ENCODE data around the gene LTBR.

The LTBR gene

DNA sequence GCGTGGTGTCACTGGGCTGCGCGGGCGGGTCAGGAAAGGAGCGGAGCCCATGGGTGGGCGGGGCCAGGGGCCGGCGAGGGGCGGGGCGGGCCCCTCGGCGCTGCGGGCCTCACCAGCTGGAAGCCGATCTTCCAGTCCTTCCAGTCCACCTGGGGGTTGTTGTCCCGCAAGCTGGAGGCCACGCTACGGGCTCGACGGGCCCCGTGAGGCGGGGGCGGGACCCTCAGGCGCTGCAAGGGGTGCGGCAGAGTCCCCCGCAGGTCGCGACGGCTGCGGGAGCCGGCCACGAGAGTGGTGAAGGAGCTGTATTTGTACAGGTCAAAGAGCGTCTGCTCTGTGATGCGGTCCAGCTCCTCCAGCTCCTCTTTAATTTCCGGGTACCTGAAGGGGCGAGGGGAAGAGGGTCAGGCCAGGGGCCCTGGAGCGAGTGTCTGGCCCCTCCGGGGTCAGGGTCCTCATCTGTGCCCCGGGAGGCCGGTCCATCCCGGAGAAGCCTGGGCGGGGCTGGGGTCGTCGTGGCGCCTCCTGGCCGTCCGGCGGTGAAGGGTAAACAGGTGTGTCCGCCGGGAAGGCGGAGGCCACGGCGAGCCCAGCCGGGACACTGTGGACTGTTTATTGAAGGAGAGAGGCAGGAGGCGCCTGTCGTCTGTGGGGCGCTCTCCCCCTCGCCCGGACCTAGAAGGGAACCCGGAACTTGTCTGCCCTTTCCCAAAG, 20.5 kb upstream of the LTBR start:
- peak; percentile 84 for DNase-seq
- in situ Hi-C loops (cut with HindIII; ENCODE audit: low pct_ligation_motif_present, low pct_unique_long_range_greater_than_20kb, low sequenced_read_pairs): no loop called here

- in situ Hi-C loops (cut with HindIII; ENCODE audit: low pct_ligation_motif_present, low pct_unique_long_range_greater_than_20kb, low sequenced_read_pairs): no loop called here
- DNase-seq: no peak
These were observed 20.0 kb upstream of the LTBR start for GRCh38 chr12:6364044-6364374.

DNA sequence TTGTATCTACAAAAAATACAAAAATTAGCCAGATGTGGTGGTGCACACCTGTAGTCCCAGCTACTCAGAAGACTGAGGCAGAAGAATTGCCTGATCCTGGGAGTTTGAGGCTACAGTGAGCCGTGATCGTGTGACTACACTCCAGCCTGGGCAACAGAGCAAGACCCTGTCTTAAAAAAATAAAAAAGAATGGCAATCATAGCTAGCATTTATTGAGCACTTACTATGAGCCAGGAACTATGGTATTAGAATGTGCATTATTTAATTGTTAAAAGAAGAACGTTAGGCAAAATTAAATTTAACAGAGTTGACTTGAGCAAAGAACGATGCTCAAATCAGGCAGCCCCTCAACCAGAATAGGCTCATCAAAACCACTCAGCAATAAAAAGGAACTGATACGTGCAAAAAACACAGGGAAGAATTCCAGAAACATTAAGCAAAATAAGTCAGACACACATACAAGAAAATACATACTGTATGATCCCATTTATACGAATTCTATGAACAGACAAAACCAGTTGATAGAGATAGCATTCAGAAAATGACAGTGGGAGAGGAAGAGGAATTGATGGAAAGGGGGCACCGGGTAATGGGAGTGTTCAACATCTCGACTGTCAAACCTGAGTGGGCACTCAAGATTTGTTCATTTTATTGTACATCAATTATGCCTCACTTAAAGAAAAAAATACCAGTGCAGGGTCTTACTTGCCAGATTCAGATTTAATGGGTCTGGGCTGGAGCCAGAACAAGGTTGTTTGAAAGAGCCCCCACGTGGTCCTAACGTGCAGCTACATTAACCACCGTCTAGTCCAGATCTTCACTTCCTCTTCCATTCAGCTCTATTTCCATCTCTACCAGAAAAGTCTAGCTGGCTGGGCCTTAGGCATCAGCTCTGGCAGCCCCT, 16.6 kb upstream of the LTBR start:
- in situ Hi-C loops (cut with HindIII; ENCODE audit: low pct_ligation_motif_present, low pct_unique_long_range_greater_than_20kb, low sequenced_read_pairs): no loop called here
- DNase-seq: peak; percentile 46

DNA sequence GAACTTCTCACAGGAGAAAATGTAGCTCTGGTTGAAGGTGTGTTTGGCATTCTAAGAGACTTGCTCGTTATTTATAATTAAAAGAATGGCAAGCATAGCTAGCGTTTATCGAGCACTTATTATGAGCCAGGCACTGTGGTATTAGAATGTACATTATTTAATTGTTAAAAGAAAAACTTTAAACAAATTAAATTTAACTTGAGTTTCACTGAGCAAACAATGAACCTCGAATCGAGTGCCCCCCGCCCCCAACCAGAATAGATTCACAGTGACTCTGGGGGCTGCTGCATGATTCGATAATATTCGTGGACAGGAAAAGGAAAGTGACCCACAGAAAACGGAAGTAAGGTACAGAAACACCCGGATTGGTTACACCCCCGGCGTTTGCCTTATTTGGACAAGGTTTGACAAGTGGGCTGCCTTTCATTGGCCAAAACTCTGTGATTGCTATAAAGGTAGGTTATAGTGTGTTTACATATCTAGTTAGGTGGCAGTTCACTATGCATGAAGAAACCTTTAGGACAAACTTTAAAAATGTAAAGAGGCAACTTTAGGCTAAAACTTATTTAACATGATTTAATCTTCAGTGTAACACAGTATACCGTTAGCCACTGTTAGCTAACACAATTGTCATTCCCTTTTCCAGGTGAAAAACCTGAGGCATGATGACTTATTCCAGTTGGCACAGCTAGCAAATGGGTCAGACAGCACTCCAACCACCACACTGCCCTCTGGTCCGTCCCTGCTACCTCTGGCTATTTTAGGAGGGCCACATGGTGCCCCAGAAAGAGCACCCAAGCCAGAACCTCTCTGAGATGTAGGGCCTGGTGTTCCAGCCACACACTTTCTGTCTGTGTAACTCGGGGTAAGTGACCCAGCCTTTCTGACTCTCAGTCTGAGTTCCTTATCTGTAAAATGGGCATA, 15.7 kb upstream of the LTBR start:
- no peak for DNase-seq
- in situ Hi-C loops (cut with HindIII; ENCODE audit: low pct_ligation_motif_present, low pct_unique_long_range_greater_than_20kb, low sequenced_read_pairs): no loop called here

DNA sequence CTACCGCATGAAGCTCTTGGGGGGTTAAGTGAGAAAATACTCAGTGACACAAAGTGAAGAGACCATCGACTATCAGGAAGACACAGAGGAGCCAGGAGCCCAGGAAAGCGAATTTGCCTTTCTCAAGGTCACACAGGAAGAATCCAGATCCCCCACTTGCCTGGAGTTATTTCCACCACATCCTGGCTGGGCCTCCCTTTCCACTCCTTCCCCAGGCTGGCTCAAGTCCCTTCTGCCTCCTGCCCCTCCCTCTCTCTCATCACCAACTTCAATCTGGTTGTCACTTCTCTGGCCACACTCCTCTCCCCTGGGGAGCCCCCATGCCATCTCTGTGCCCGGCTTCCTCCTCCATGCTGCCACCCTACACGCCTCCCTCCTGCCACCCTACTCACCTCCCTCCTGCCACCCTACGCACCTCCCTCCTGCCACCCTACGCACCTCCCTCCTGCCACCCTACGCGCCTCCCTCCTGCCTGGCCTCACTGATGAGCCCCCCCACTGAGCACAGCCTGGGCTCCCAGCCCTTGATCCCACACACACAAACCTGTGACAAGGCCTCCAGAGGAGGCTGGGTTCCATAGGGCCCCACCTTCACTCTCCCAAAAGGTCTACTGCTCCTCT, 14.9 kb upstream of the LTBR start:
- no peak for DNase-seq
- in situ Hi-C loops (cut with HindIII; ENCODE audit: low pct_ligation_motif_present, low pct_unique_long_range_greater_than_20kb, low sequenced_read_pairs): no loop called here

- DNase-seq: peak; percentile 57
- in situ Hi-C loops (cut with HindIII; ENCODE audit: low pct_ligation_motif_present, low pct_unique_long_range_greater_than_20kb, low sequenced_read_pairs): no loop called here
These were observed 13.9 kb upstream of the LTBR start for GRCh38 chr12:6369916-6370575.

- in situ Hi-C loops (cut with HindIII; ENCODE audit: low pct_ligation_motif_present, low pct_unique_long_range_greater_than_20kb, low sequenced_read_pairs): no loop called here
- no peak for DNase-seq
These were observed 13.4 kb upstream of the LTBR start for GRCh38 chr12:6370576-6370935.

DNA sequence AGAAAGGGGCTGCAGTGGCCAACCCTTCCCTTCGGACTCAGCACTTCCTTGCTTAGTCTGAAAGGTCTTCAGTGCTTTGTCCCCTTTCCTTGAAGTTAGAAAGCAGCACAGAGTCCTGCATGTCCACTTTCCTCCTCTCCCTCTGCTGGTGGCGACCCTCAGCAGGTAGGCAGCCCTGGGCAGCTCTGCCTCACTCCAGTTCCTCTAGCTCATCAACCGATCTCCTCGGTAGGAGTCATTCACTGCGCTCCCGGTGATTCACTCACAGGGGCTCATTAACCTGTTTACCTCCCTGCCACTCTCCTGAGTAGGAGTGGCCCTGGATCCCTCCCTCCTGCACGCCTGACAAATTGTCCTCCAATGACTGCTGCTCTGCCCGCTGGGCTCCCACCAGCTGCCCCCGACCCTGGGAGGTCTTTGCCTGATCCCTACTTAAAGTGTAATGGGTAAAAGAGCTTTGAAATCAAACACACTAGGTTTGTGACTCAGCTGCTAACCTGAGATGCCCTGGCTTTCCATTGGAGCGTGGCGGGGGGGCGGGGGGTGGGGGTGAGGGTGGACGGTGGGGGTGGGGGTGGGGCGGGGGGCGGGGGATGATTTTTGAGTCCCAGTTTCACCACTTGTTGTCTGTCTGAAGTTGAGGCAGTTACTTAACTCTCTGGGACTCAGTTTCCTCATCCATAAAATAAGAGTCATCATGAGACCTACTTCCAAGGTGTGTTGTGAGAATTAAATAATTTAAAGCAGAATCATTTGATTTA, 12.8 kb upstream of the LTBR start:
- DNase-seq: peak; percentile 99

GRCh38 chr12:6372403-6373003, 11.5 kb upstream of the LTBR start:
- DNase-seq: peak; percentile 95
- in situ Hi-C loops (cut with HindIII; ENCODE audit: low pct_ligation_motif_present, low pct_unique_long_range_greater_than_20kb, low sequenced_read_pairs): no loop called here

More for the DNA sequence above, 12.8 kb upstream of the LTBR start:
- in situ Hi-C loops (cut with HindIII; ENCODE audit: low pct_ligation_motif_present, low pct_unique_long_range_greater_than_20kb, low sequenced_read_pairs): no loop called here

DNA sequence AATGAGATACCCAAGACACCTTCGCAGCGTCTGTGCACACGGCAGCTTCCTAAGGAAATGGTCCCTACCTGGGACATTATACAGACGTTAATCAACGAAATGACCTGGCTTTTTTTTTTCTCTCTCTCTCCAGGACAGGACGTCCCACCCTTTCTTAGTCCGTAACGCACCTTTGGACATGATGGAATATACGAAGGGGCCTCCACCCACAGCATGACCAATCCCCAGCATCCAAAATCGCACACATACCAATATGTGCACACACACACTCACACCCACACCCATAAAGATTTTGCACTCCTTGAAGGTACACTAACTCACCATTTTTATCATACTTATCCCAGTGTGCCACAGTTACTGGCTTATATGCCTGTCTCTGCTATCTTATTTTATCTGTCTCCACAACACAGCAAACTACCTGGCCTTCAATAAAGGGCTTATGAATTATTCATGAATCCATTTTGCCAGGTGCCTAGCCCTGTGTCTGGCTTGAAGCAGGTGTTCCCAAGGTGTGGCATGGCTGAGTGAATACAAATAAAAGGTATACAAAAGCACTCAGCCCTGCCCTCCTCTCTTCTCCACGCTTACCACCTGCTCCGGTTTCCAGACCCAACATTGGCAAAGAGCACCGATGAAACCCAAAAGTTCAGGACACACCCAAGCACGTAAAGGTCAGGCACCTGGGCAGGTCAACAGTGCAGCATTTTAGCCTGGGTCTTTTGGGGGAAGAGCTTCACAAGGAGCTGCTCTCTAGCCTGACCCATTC, 10.8 kb upstream of the LTBR start:
- in situ Hi-C loops (cut with HindIII; ENCODE audit: low pct_ligation_motif_present, low pct_unique_long_range_greater_than_20kb, low sequenced_read_pairs): no loop called here
- DNase-seq: no peak

GRCh38 chr12:6374028-6374785, 9.8 kb upstream of the LTBR start:
- no peak for DNase-seq
- in situ Hi-C loops (cut with HindIII; ENCODE audit: low pct_ligation_motif_present, low pct_unique_long_range_greater_than_20kb, low sequenced_read_pairs): no loop called here

DNA sequence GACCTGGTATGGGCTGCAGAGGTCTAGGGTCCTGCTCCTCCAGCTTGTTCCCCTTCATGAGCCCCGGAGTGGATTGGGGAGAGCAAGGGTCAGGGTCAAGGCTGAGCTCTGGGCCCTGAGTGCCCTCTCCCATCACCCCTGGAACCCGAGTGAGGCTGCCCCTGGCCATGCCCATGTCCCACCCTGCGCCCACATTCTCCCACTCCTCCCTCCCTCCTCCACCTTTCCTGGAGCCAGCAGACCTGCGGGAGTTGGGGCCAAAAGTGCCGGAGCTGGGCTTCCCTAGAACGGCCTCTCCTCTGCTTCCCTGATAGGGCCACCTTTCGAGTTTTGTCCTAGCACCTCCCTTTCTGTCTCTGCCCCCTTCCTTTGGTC, 9.2 kb upstream of the LTBR start:
- DNase-seq: no peak
- in situ Hi-C loops (cut with HindIII; ENCODE audit: low pct_ligation_motif_present, low pct_unique_long_range_greater_than_20kb, low sequenced_read_pairs): no loop called here

- in situ Hi-C loops (cut with HindIII; ENCODE audit: low pct_ligation_motif_present, low pct_unique_long_range_greater_than_20kb, low sequenced_read_pairs): no loop called here
- no peak for DNase-seq
These were observed 8.5 kb upstream of the LTBR start, which contains the start of gene SCNN1A for GRCh38 chr12:6375269-6376078. Gene SCNN1A (minus strand): TSS chr12:6375563. CDS start chr12:6374783, 780 bp downstream.

- in situ Hi-C loops (cut with HindIII; ENCODE audit: low pct_ligation_motif_present, low pct_unique_long_range_greater_than_20kb, low sequenced_read_pairs): no loop called here
- peak; percentile 82 for DNase-seq
These were observed 7.7 kb upstream of the LTBR start for GRCh38 chr12:6376079-6376869.
